H54 (cell line): Measurements from ENCODE around the gene AUNIP.

Experiments used
- DNase-seq: peaks from one replicate; pipeline ENCODE4 v3.0.0; 2011; ENCODE audit warnings: low spot score, mixed read lengths; ENCODE audit not compliant: insufficient read length
- FAIRE-seq: peaks from 3 replicates; lab custom pipeline; 2011; peaks lifted over from hg19 to GRCh38; lab: Jason Lieb, UNC
- POLR2A ChIP-seq: IDR thresholded peaks from 2 replicates; pipeline ENCODE4 v1.6.1; 2011; ENCODE audit warnings: low read depth, mild to moderate bottlenecking, low read length

AUNIP gene

GRCh38 chr1:25784575-25785051 is 74.6 kb downstream of the AUNIP start:
- no peak for DNase-seq
- no peak for FAIRE-seq
- no peak for TF ChIP-seq POLR2A
